Measurements from ENCODE around the gene VGLL4. TPM values are rescaled to one million over a fixed set of nuclear protein-coding genes. Genes with fewer than 3 reads are reported as not detected.

VGLL4 gene
- polyA plus RNA-seq, 3 donors = 8.5 to 13.2 (median 10.0) TPM

DNA sequence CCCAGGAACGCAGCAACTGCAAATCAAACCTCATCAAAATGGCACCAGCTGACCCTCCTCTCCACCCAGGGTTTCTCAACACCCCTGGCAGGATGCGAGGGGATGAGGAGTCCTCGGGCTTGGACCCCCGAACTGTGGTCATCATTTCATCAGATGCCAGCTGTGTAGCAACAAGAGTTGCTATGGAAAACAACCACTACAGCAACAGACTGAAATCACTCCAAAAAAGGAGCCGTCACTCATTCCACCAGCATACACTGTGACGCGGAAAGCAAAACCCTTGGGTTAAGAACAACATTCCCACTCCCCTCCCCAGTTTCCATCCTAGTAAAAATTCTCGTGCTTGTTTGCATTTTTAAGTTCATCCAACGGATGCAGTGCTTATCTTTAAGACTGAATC lies 40.1 kb downstream of the VGLL4 start:
- Histone ChIP-seq H3K79me2 (ENCODE audit: insufficient read depth, low read length) (peaks cover 61% of the 10 kb centered on the region), H2AFZ (ENCODE audit: insufficient read depth, low read depth, low read length, poor library complexity, severe bottlenecking) (no peak overlapping the region), H3K4me2 (replicated peaks; ENCODE audit: extremely low read depth, low read length, poor library complexity, severe bottlenecking) (no peak overlapping the region), H3K27ac (ENCODE audit: low read depth in 1 of 2, low read length in 2 of 2) (no peak overlapping the region), H3K9me3 (replicated peaks in 1 of 2; ENCODE audit: control insufficient read depth in 1 of 2, insufficient read depth in 1 of 2, low read length in 2 of 2) (no peaks in the 10 kb centered on the region), H3K9ac (ENCODE audit: insufficient read depth, low read length, poor library complexity, severe bottlenecking) (no peak overlapping the region), H3K36me3 (replicated peaks in 1 of 2; ENCODE audit: control insufficient read depth in 1 of 2, insufficient read depth in 2 of 2, low read length in 2 of 2) (peaks cover 19 to 40% of the 10 kb centered on the region in 2 donors), H4K20me1 (ENCODE audit: insufficient read depth, low read length) (peaks cover 44% of the 10 kb centered on the region), H3K4me3 (replicated peaks in 1 of 3; ENCODE audit: low read depth in 2 of 3, low read length in 3 of 3) (no peak overlapping the region), H3K27me3 (ENCODE audit: control insufficient read depth in 2 of 2, insufficient read depth in 2 of 2, low read length in 2 of 2) (no peaks in the 10 kb centered on the region), H3K4me1 (ENCODE audit: control insufficient read depth in 1 of 2, insufficient read depth in 2 of 2, low read length in 2 of 2) (no peaks in the 10 kb centered on the region)
- intact Hi-C loops (cut with micrococcal nuclease) = no loop called here
- no peak overlapping the region for H3K27ac Mint-ChIP-seq
- no peaks in the 10 kb centered on the region for H3K27me3 Mint-ChIP-seq (ENCODE audit: low read depth in 3 of 3)
- no peak for DNase-seq
- 57% methylated on average over 8 of the region's 9 CpGs for WGBS (ENCODE audit: insufficient coverage)
- TF ChIP-seq, protein P1, sequence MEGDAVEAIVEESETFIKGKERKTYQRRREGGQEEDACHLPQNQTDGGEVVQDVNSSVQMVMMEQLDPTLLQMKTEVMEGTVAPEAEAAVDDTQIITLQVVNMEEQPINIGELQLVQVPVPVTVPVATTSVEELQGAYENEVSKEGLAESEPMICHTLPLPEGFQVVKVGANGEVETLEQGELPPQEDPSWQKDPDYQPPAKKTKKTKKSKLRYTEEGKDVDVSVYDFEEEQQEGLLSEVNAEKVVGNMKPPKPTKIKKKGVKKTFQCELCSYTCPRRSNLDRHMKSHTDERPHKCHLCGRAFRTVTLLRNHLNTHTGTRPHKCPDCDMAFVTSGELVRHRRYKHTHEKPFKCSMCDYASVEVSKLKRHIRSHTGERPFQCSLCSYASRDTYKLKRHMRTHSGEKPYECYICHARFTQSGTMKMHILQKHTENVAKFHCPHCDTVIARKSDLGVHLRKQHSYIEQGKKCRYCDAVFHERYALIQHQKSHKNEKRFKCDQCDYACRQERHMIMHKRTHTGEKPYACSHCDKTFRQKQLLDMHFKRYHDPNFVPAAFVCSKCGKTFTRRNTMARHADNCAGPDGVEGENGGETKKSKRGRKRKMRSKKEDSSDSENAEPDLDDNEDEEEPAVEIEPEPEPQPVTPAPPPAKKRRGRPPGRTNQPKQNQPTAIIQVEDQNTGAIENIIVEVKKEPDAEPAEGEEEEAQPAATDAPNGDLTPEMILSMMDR (IDR thresholded peaks at IDR 0.05) = no peak
- H3K4me1 Mint-ChIP-seq = peaks cover 13% of the 10 kb centered on the region
- H3K36me3 Mint-ChIP-seq = peaks cover 40 to 46% of the 10 kb centered on the region in 2 donors
- H3K4me3 Mint-ChIP-seq = no peak overlapping the region
- peaks cover 0 to 3% (median 0%) of the 10 kb centered on the region in 7 donors for H3K9me3 Mint-ChIP-seq

DNA sequence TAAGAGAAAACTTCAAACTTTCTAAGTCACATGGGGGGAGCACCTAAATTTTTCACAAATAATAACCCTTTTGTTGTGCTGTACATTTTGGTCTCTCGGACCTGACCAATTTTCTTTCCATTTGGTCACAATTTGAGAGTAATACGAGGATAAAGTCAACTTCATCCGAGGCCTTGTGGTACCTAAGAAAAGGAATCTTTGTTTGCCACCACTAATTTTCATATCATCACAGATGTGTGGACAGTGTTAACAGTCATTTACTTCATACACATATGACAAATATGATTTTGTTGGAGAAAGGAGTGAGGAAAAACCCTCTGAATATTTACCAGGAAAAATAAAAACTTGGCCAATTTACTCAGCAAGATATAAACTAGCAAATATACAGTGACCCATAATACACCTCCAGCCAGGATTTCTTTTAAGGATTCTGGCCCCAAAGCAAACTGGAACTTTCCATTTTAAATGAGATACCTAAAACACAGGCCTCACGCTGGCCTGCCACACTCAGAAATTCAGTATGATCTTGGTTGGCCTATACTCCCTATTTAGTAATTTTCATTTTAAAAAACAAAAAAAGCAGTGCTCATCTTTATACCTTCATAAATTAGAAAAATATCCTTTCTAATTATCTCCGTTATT lies 40.7 kb downstream of the VGLL4 start:
- peaks cover 38% of the 10 kb centered on the region for H4K20me1 ChIP-seq (ENCODE audit: insufficient read depth, low read length)
- peaks cover 54% of the 10 kb centered on the region for H3K79me2 ChIP-seq (ENCODE audit: insufficient read depth, low read length)
- Mint-ChIP-seq H3K4me3 (no peak overlapping the region), H3K27ac (no peak overlapping the region), H3K4me1 (peaks cover 9% of the 10 kb centered on the region), H3K36me3 (peaks cover 43 to 52% of the 10 kb centered on the region in 2 donors), H3K9me3 (peaks cover 0 to 9% (median 3%) of the 10 kb centered on the region in 7 donors), H3K27me3 (ENCODE audit: low read depth in 3 of 3) (peaks cover 0 to 1% (median 0%) of the 10 kb centered on the region in 3 donors)
- no peak overlapping the region for H2AFZ ChIP-seq (ENCODE audit: insufficient read depth, low read depth, low read length, poor library complexity, severe bottlenecking)
- no peak overlapping the region for H3K4me2 ChIP-seq (replicated peaks; ENCODE audit: extremely low read depth, low read length, poor library complexity, severe bottlenecking)
- H3K4me3 ChIP-seq (replicated peaks in 1 of 3; ENCODE audit: low read depth in 2 of 3, low read length in 3 of 3) = no peak overlapping the region
- H3K9me3 ChIP-seq (replicated peaks in 1 of 2; ENCODE audit: control insufficient read depth in 1 of 2, insufficient read depth in 1 of 2, low read length in 2 of 2) = peaks cover 0 to 2% of the 10 kb centered on the region in 2 donors
- DNase-seq = no peak
- H3K27ac ChIP-seq (ENCODE audit: low read depth in 1 of 2, low read length in 2 of 2) = no peak overlapping the region
- H3K36me3 ChIP-seq (replicated peaks in 1 of 2; ENCODE audit: control insufficient read depth in 1 of 2, insufficient read depth in 2 of 2, low read length in 2 of 2) = peaks cover 19 to 40% of the 10 kb centered on the region in 2 donors
- WGBS (ENCODE audit: insufficient coverage) = 100% methylated on average over 1 of the region's 5 CpGs
- H3K27me3 ChIP-seq (ENCODE audit: control insufficient read depth in 2 of 2, insufficient read depth in 2 of 2, low read length in 2 of 2) = no peaks in the 10 kb centered on the region
- no peak overlapping the region for H3K9ac ChIP-seq (ENCODE audit: insufficient read depth, low read length, poor library complexity, severe bottlenecking)
- TF ChIP-seq, protein P1 (IDR thresholded peaks at IDR 0.05) = no peak
- H3K4me1 ChIP-seq (ENCODE audit: control insufficient read depth in 1 of 2, insufficient read depth in 2 of 2, low read length in 2 of 2) = no peaks in the 10 kb centered on the region
- intact Hi-C loops (cut with micrococcal nuclease) = no loop called here
